PC-3 (cell line): ENCODE results near the gene ATP11C.
"Not testable (repeated sequence)": the region's sequence is repeated elsewhere in the genome, so short reads cannot be mapped to it uniquely, and the experiment has no call there.

Experiments used
- EZH2 ChIP-seq: fragments of 300-600 bp; sonication (generic); IDR thresholded peaks from one replicate; pipeline ENCODE4 v1.6.1; 2017; ENCODE audit warnings: antibody characterized with exemption, mild to moderate bottlenecking, low read length; ENCODE audit not compliant: unreplicated experiment
- EZH2phosphoT487 ChIP-seq: fragments of 300-600 bp; sonication (generic); IDR thresholded peaks from 2 replicates; pipeline ENCODE4 v1.6.1; 2018; ENCODE audit warnings: mild to moderate bottlenecking, antibody characterized with exemption, low read length, borderline replicate concordance
- TF ChIP-seq, protein P1 (sequence below): fragments of 300-600 bp; sonication (generic); conservative IDR thresholded peaks from 2 replicates; pipeline ENCODE4 v1.5.1; 2017; ENCODE audit warnings: antibody characterized with exemption, low read depth, mild to moderate bottlenecking, low read length

DNA sequence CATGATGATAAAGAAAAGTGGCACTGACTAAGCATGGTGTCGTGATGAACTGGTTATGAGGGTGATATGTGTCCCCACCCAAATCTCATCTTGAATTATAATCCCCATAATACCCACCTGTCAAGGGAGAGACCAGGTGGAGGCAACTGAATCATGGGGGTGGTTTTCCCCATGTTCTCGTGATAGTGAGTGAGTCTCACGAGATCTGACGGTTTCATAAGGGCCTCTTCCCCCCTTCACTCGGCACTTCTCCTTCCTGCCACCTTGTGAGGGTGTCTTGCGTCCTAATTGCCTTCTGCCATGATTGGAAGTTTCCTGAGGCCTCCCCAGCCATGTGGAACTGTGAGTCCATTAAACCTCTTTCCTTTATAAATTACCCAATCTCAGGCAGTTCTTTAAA is 11.7 kb downstream of the ATP11C start:
- TF ChIP-seq EZH2phosphoT487, EZH2: not testable (repeated sequence)
- TF ChIP-seq, protein P1, sequence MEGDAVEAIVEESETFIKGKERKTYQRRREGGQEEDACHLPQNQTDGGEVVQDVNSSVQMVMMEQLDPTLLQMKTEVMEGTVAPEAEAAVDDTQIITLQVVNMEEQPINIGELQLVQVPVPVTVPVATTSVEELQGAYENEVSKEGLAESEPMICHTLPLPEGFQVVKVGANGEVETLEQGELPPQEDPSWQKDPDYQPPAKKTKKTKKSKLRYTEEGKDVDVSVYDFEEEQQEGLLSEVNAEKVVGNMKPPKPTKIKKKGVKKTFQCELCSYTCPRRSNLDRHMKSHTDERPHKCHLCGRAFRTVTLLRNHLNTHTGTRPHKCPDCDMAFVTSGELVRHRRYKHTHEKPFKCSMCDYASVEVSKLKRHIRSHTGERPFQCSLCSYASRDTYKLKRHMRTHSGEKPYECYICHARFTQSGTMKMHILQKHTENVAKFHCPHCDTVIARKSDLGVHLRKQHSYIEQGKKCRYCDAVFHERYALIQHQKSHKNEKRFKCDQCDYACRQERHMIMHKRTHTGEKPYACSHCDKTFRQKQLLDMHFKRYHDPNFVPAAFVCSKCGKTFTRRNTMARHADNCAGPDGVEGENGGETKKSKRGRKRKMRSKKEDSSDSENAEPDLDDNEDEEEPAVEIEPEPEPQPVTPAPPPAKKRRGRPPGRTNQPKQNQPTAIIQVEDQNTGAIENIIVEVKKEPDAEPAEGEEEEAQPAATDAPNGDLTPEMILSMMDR = not testable (repeated sequence)
